ENCODE measurements around the gene BACE2. TPM values are rescaled to one million over a fixed set of nuclear protein-coding genes. Genes with fewer than 3 reads are reported as not detected.
"Not testable (repeated sequence)": the region's sequence is repeated elsewhere in the genome, so short reads cannot be mapped to it uniquely, and the experiment has no call there.

BACE2 gene
- total RNA-seq, 1 donor from 2014 or later = 2.2 TPM

GRCh38 chr21:41245509-41246135, 77.7 kb downstream of the BACE2 start:
- H3K9me3 Mint-ChIP-seq = no peaks in the 10 kb centered on the region
- H3K27me3 Mint-ChIP-seq (ENCODE audit: low read depth) = no peaks in the 10 kb centered on the region

GRCh38 chr21:41246808-41247207, 78.8 kb downstream of the BACE2 start:
- Mint-ChIP-seq H3K9me3 (no peaks in the 10 kb centered on the region), H3K27me3 (ENCODE audit: low read depth) (no peaks in the 10 kb centered on the region), H3K4me3 (ENCODE audit: low read depth) (no peak overlapping the region), H3K36me3 (ENCODE audit: low read depth) (no peaks in the 10 kb centered on the region), H3K4me1 (ENCODE audit: low read depth) (no peaks in the 10 kb centered on the region), H3K27ac (no peak overlapping the region)
- DNase-seq (ENCODE audit: low spot score) = no peak
- intact Hi-C loops (cut with micrococcal nuclease) = no loop called here

More at GRCh38 chr21:41245509-41246135, 77.7 kb downstream of the BACE2 start:
- DNase-seq (ENCODE audit: low spot score) = no peak
- no peaks in the 10 kb centered on the region for H3K36me3 Mint-ChIP-seq (ENCODE audit: low read depth)
- H3K4me3 Mint-ChIP-seq (ENCODE audit: low read depth) = no peak overlapping the region
- intact Hi-C loops (cut with micrococcal nuclease) = no loop called here
- no peaks in the 10 kb centered on the region for H3K4me1 Mint-ChIP-seq (ENCODE audit: low read depth)
- no peak overlapping the region for H3K27ac Mint-ChIP-seq

DNA sequence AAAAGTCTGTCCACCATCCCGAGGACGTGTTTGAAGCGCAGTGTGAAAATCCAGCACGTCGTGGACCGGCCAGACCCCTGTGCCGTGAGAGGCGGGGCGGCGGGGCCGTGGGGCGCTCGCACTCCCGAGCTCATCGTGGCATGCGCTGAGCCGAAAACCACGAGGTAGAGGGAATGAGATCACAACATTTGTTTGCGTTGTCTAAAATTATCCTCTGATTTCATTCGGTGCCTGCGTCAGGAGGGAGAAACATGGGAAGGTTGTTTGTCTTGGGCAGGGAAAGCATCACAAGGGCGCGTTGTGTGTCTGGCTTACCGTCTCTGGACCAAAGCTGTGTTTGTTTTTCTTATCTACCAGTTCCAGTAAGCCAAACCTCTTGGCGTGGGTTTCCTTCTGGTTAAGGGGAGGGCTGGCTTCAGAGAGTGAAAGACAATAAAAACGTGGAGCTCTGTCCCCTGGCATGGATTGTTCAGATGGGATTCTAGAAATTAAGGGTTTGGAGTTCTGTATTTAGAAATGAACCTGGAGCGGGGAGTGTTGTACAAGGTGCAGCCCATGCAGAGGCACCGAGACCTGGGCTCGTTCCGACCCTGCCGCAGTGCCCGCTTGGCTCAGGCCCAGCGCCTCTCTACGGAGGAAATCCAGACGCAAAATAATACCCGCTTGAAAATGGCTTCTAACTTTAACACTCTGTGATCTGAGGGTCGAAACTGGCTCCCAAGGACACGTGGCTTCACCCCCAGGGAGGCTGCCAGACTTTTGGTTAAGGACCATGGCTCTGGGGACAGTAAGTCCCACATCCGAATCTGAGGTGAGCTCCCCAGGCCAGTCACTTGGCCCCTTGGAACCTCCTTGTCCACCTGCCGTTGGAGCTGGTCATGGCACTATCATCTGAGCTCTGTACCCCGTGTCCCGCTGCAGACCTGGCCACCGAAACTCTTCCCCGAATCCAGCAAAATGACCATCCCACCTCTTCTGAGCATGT, 79.9 kb downstream of the BACE2 start:
- Mint-ChIP-seq H3K9me3 (no peaks in the 10 kb centered on the region), H3K4me3 (ENCODE audit: low read depth) (no peak overlapping the region)
- intact Hi-C loops (cut with micrococcal nuclease) = no loop called here

DNA sequence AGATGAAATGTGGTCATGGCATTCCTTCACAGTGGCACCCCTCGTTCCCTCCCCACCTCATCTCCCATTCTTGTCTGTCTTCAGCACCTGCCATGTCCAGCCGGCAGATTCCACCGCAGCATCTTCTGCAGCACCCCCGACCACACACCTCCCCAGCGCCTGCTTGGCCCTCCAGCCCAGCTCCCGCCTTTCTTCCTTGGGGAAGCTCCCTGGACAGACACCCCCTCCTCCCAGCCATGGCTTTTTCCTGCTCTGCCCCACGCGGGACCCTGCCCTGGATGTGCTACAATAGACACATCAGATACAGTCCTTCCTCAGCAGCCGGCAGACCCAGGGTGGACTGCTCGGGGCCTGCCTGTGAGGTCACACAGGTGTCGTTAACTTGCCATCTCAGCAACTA, 81.5 kb downstream of the BACE2 start:
- no peaks in the 10 kb centered on the region for H3K27me3 Mint-ChIP-seq (ENCODE audit: low read depth)
- H3K9me3 Mint-ChIP-seq = no peaks in the 10 kb centered on the region
- no peak for DNase-seq (ENCODE audit: low spot score)
- intact Hi-C loops (cut with micrococcal nuclease) = no loop called here
- H3K36me3 Mint-ChIP-seq (ENCODE audit: low read depth) = no peaks in the 10 kb centered on the region
- H3K4me1 Mint-ChIP-seq (ENCODE audit: low read depth) = peaks cover 2% of the 10 kb centered on the region
- no peak overlapping the region for H3K27ac Mint-ChIP-seq
- no peak overlapping the region for H3K4me3 Mint-ChIP-seq (ENCODE audit: low read depth)

More for the DNA sequence above, 79.9 kb downstream of the BACE2 start:
- Mint-ChIP-seq H3K27me3 (ENCODE audit: low read depth) (no peaks in the 10 kb centered on the region), H3K36me3 (ENCODE audit: low read depth) (no peaks in the 10 kb centered on the region), H3K27ac (no peak overlapping the region), H3K4me1 (ENCODE audit: low read depth) (no peaks in the 10 kb centered on the region)
- no peak for DNase-seq (ENCODE audit: low spot score)

GRCh38 chr21:41250519-41250918, 82.6 kb downstream of the BACE2 start:
- Mint-ChIP-seq H3K27ac (no peak overlapping the region), H3K4me3 (ENCODE audit: low read depth) (no peak overlapping the region), H3K27me3 (ENCODE audit: low read depth) (no peaks in the 10 kb centered on the region), H3K4me1 (ENCODE audit: low read depth) (peaks cover 2% of the 10 kb centered on the region), H3K9me3 (no peaks in the 10 kb centered on the region), H3K36me3 (ENCODE audit: low read depth) (no peaks in the 10 kb centered on the region)
- intact Hi-C loops (cut with micrococcal nuclease) = no loop called here
- DNase-seq (ENCODE audit: low spot score) = no peak

DNA sequence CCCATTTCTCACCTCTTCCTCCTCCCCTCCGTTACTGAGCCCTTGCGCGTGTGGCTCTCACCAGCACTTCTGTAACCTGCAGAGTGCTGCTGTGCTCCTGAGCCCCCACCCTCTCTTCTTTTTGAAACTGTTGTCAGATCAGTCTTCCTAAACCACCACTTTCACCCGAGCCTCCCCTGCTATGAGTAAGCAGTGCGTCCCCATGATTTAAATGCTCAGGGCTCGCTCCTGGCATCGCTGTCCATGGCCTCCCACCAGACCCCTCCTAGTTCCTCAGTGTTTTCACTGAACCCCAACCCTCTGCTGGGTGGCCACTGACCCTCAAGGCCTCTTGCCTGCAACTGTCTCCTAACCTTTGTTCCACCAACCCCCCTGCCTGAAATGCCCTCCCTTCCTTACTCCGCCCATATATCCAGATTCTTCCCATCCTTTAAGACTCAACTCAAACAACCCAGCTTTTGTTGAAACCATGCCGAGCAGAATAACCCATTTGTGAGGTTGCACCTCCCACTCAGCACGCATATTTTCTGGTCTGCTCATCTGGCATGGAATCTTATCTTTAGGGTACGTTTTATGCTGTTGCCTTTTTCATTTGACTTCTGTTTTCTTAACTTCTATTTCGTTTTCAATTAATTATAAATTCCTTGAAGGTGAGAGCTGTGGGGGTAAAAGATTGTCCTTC, 84.1 kb downstream of the BACE2 start:
- no peaks in the 10 kb centered on the region for H3K27me3 Mint-ChIP-seq (ENCODE audit: low read depth)
- intact Hi-C loops (cut with micrococcal nuclease) = no loop called here
- no peak for DNase-seq (ENCODE audit: low spot score)
- peaks cover 2% of the 10 kb centered on the region for H3K4me1 Mint-ChIP-seq (ENCODE audit: low read depth)
- no peak overlapping the region for H3K4me3 Mint-ChIP-seq (ENCODE audit: low read depth)
- H3K36me3 Mint-ChIP-seq (ENCODE audit: low read depth) = no peaks in the 10 kb centered on the region
- H3K27ac Mint-ChIP-seq = no peak overlapping the region
- H3K9me3 Mint-ChIP-seq = no peaks in the 10 kb centered on the region

- Mint-ChIP-seq H3K4me1 (ENCODE audit: low read depth) (peaks cover 2% of the 10 kb centered on the region), H3K9me3 (no peaks in the 10 kb centered on the region), H3K4me3 (ENCODE audit: low read depth) (no peak overlapping the region), H3K27me3 (ENCODE audit: low read depth) (no peaks in the 10 kb centered on the region), H3K27ac (no peak overlapping the region), H3K36me3 (ENCODE audit: low read depth) (no peaks in the 10 kb centered on the region)
- DNase-seq (ENCODE audit: low spot score) = no peak
- intact Hi-C loops (cut with micrococcal nuclease) = no loop called here
Measured at GRCh38 chr21:41254090-41254700, 86.2 kb downstream of the BACE2 start.

- no peak overlapping the region for H3K27ac Mint-ChIP-seq
- H3K9me3 Mint-ChIP-seq = no peaks in the 10 kb centered on the region
- no peaks in the 10 kb centered on the region for H3K27me3 Mint-ChIP-seq (ENCODE audit: low read depth)
- peaks cover 2% of the 10 kb centered on the region for H3K4me1 Mint-ChIP-seq (ENCODE audit: low read depth)
- H3K36me3 Mint-ChIP-seq (ENCODE audit: low read depth) = no peaks in the 10 kb centered on the region
- no peak overlapping the region for H3K4me3 Mint-ChIP-seq (ENCODE audit: low read depth)
- intact Hi-C loops (cut with micrococcal nuclease) = no loop called here
- no peak for DNase-seq (ENCODE audit: low spot score)
Measured at GRCh38 chr21:41255190-41255589, 87.2 kb downstream of the BACE2 start.

GRCh38 chr21:41256231-41256630, 88.3 kb downstream of the BACE2 start:
- H3K4me1 Mint-ChIP-seq (ENCODE audit: low read depth); H3K4me3 Mint-ChIP-seq (ENCODE audit: low read depth); H3K36me3 Mint-ChIP-seq (ENCODE audit: low read depth); intact Hi-C loops (cut with micrococcal nuclease); DNase-seq (ENCODE audit: low spot score); H3K27ac Mint-ChIP-seq; H3K27me3 Mint-ChIP-seq (ENCODE audit: low read depth); H3K9me3 Mint-ChIP-seq: not testable (repeated sequence)

- no peak for DNase-seq (ENCODE audit: low spot score)
- Mint-ChIP-seq H3K27me3 (ENCODE audit: low read depth) (peaks cover 3% of the 10 kb centered on the region), H3K27ac (no peak overlapping the region), H3K9me3 (no peaks in the 10 kb centered on the region), H3K36me3 (ENCODE audit: low read depth) (no peaks in the 10 kb centered on the region), H3K4me3 (ENCODE audit: low read depth) (no peak overlapping the region), H3K4me1 (ENCODE audit: low read depth) (peaks cover 2% of the 10 kb centered on the region)
- intact Hi-C loops (cut with micrococcal nuclease) = no loop called here
Measured at GRCh38 chr21:41256771-41257702, 89.1 kb downstream of the BACE2 start.

DNA sequence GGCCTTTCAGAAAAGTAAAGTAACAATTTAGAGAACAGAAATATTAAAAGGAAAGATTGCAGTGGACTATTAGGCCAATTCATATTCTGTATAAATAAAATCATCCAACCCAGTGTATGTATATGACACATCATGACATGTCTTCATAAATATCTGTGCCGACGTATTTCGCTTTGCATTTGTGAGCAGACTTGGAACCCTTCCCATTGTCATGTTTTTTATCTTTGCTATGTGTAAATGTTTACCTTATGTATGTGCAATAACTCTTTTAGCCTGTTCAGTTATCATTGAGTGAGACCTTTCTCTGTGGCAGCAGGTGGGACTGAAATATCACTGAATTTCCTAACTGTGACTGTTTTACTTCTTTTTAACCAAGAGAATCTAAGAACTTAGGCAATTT, 90.7 kb downstream of the BACE2 start:
- Mint-ChIP-seq H3K27me3 (ENCODE audit: low read depth) (peaks cover 6% of the 10 kb centered on the region), H3K9me3 (no peaks in the 10 kb centered on the region), H3K27ac (no peak overlapping the region), H3K4me1 (ENCODE audit: low read depth) (peaks cover 2% of the 10 kb centered on the region), H3K36me3 (ENCODE audit: low read depth) (no peaks in the 10 kb centered on the region), H3K4me3 (ENCODE audit: low read depth) (no peak overlapping the region)
- no peak for DNase-seq (ENCODE audit: low spot score)
- intact Hi-C loops (cut with micrococcal nuclease) = no loop called here

DNA sequence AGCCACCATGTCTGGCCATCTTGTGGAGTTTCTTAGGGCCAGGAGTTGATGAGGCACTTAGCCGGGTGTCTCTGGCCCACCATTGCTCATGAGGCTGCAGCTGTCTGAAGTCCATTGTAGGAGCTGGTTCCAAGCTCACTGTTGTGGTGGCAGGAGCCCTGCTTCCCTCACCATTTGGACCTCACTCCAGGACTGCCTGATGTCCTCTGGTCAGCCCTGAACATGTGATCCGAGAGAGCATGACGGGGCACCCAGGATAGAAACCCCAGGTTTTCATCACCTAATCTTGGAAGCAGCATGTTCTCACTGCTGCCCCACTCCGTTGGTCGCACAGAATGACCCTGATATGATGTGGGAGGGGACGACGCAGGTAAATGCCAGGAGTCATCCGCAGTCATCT, 92.5 kb downstream of the BACE2 start:
- H3K27me3 Mint-ChIP-seq (ENCODE audit: low read depth) = peaks cover 10% of the 10 kb centered on the region
- H3K27ac Mint-ChIP-seq = no peak overlapping the region
- no peak overlapping the region for H3K4me3 Mint-ChIP-seq (ENCODE audit: low read depth)
- intact Hi-C loops (cut with micrococcal nuclease) = no loop called here
- H3K4me1 Mint-ChIP-seq (ENCODE audit: low read depth) = no peaks in the 10 kb centered on the region
- no peaks in the 10 kb centered on the region for H3K9me3 Mint-ChIP-seq
- no peaks in the 10 kb centered on the region for H3K36me3 Mint-ChIP-seq (ENCODE audit: low read depth)
- DNase-seq (ENCODE audit: low spot score) = no peak

Data from activated T-helper 2 cell treated with anti-CD3 and anti-CD28 coated beads, Interferon-gamma antibody, Interleukin-2, Interleukin-4, amounts not matched to agents 10 μg/mL and 5 μg/mL and 100 μg/mL, durations not matched to agents 14 hours and 24 hours and 36 hours (primary cell).